ENCODE data around the gene C22orf15.

DNA sequence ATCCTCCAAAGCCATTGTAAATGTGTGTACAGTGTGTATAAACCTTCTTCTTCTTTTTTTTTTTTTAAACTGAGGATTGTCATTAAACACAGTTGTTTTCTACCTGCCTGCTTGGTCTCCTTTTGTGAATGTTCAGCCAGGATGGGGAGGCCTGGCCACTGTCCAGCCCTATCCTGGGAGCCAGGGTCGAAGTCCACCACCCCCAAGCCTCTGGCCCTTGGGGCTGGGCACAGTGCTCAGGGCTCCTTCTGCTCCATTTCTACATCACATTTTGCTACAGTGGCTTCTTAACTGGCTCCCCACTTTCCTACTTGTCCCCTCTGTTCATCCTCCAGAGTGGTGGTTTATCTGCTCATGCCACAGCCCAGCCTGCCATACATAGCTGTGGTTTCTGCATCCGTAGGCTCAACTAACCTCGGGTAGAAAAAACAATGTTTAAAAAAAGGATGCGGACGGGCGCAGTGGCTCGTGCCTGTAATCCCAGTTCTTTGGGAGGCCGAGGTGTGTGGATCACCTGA lies 21.5 kb downstream of the C22orf15 start:
- TF ChIP-seq POLR2A (IDR thresholded peaks at IDR 0.05) = no peak
- TF ChIP-seq, protein P1, sequence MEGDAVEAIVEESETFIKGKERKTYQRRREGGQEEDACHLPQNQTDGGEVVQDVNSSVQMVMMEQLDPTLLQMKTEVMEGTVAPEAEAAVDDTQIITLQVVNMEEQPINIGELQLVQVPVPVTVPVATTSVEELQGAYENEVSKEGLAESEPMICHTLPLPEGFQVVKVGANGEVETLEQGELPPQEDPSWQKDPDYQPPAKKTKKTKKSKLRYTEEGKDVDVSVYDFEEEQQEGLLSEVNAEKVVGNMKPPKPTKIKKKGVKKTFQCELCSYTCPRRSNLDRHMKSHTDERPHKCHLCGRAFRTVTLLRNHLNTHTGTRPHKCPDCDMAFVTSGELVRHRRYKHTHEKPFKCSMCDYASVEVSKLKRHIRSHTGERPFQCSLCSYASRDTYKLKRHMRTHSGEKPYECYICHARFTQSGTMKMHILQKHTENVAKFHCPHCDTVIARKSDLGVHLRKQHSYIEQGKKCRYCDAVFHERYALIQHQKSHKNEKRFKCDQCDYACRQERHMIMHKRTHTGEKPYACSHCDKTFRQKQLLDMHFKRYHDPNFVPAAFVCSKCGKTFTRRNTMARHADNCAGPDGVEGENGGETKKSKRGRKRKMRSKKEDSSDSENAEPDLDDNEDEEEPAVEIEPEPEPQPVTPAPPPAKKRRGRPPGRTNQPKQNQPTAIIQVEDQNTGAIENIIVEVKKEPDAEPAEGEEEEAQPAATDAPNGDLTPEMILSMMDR (IDR thresholded peaks at IDR 0.05) = no peak
